Large intestine (tissue), 3 donors: ENCODE results near the gene DNAH17. TPM values are rescaled to one million over a fixed set of nuclear protein-coding genes. Genes with fewer than 3 reads are reported as not detected.
A peak's percentile ranks its signal among the peaks of the same experiment; 100 is the strongest.

Experiments used
- DNase-seq, 2 donors: peaks; one replicate each; pipeline versions ENCODE4 v3.0.0 to v3.0.0-alpha.2; 2013
- H3K27ac ChIP-seq: one replicate; pipeline ENCODE4 v1.5.1; 2013; ENCODE audit warnings: low read length
- H3K27me3 ChIP-seq: 2 replicates; pipeline ENCODE4 v1.6.1; 2013; ENCODE audit warnings: low read length; ENCODE audit not compliant: control insufficient read depth, insufficient read depth
- H3K36me3 ChIP-seq: 2 replicates; pipeline ENCODE4 v1.6.1; 2013; ENCODE audit warnings: low read length; ENCODE audit not compliant: control insufficient read depth, insufficient read depth
- H3K4me1 ChIP-seq: one replicate; pipeline ENCODE4 v1.6.1; 2013; ENCODE audit warnings: low read length; ENCODE audit not compliant: control insufficient read depth, insufficient read depth
- H3K4me3 ChIP-seq: one replicate; pipeline ENCODE4 v1.5.1; 2013; ENCODE audit warnings: low read length
- H3K9me3 ChIP-seq: one replicate; pipeline ENCODE4 v1.6.1; 2013; ENCODE audit warnings: mild to moderate bottlenecking, low read depth, low read length, moderate library complexity; ENCODE audit not compliant: control insufficient read depth
- WGBS: methylation state at CpG from one replicate; pipeline ENCODE4 v1.1.5; 2013; ENCODE audit warnings: low lambda C conversion rate; ENCODE audit not compliant: insufficient coverage; 5-methylcytosine and 5-hydroxymethylcytosine counted together
- polyA plus RNA-seq: library from polyadenylated mRNA; unstranded; fragments of 120-200 nt; gene quantifications from one replicate; pipeline ENCODE4 v1.2.1, GENCODE V29; 2013

DNAH17 gene
- polyA plus RNA-seq, 1 donor, result 4.4 TPM

DNA sequence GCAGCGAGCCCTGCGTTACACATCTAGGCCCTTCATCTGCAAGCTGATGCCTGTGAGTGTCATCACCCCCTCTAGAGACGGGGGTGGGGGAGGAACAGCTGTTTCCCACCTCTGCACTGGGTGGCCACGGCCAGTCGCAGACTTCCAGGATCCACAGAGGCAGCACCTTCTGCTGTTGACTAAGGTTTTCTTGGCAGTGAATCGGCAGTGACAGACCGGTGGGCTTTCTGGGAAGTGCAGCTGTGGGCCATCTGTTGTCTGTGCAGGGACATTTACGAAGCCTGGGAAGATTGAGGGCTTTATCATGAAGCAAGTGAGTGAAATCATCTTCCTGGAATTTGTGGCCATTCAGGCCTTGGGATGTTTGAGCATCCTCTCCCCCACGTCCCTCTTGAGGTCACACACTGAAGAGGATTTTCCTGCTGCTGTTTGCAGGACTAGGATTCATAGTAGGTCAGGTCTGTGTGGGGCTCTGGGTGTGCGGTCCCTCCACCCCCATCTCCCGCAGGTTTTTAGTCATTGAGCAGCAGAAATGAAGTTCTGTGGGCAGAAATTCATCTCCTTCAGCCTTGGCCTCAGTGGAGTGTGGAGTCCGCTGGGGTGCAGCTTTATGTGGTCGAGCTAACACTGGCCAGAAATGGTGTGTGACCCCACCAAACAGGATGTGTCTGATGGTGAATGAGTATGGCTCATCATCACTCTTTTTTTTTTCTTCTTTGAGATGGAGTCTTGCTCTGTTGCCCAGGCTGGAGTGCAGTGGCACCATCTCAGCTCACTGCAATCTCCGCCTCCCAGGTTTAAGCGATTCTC, 186.8 kb downstream of the DNAH17 start:
- Histone ChIP-seq H3K36me3 (peaks cover 25% of the 10 kb centered on the region), H3K9me3 (no peaks in the 10 kb centered on the region), H3K27ac (no peak overlapping the region), H3K4me1 (no peaks in the 10 kb centered on the region), H3K27me3 (no peaks in the 10 kb centered on the region), H3K4me3 (no peak overlapping the region)
- WGBS, result no CpG with 5 or more reads among the region's 15 CpGs
- DNase-seq, result peak in 1 of 2 donors; percentile 44

GRCh38 chr17:78387977-78388941, 188.9 kb downstream of the DNAH17 start:
- WGBS, result 80% methylated on average over 1 of the region's 10 CpGs
- Histone ChIP-seq H3K27me3 (no peaks in the 10 kb centered on the region), H3K9me3 (no peaks in the 10 kb centered on the region), H3K4me1 (peaks cover 4% of the 10 kb centered on the region), H3K4me3 (no peak overlapping the region), H3K36me3 (peaks cover 15% of the 10 kb centered on the region), H3K27ac (peak overlapping the region; percentile 40)
- DNase-seq, result no peak

DNA sequence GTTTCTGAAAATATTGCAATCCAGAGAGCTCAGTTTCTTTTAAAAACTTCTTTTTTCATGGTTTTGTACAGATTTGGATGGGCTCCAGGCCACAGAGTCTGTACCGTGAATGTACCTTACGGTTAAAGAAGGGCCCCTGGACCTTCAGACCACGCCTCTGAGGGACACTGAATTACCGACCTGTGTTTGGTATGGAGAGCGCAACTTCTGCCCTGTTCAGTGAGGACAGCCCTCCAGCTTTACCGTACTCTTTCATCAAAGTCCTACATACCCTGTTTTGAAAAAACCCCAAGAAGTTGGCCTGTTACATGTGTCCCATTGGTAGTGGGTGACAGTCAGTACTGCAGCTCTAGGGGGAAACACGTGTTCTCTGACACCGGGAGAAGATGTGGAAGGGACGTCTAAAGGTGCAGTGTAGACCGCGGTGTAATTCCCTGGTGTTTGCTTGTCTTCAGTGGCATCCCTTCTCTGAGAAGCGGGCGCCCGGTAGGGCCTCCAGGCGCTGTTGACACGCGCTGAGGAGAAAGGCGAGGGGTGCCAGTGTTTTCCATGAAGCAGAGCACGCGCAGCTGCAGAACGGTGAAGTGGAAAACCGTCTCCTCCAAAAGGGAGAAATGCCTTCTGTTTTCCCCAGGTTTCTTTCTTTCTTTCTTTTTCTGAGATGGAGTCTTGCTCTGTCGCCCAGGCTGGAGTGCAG, 192.6 kb downstream of the DNAH17 start:
- peaks cover 7% of the 10 kb centered on the region for H3K36me3 ChIP-seq
- WGBS, result no CpG with 5 or more reads among the region's 23 CpGs
- H3K27me3 ChIP-seq, result no peaks in the 10 kb centered on the region
- no peak for DNase-seq
- H3K27ac ChIP-seq, result peak overlapping the region; percentile 3
- H3K4me3 ChIP-seq, result no peak overlapping the region
- no peaks in the 10 kb centered on the region for H3K9me3 ChIP-seq
- peaks cover 7% of the 10 kb centered on the region for H3K4me1 ChIP-seq

DNA sequence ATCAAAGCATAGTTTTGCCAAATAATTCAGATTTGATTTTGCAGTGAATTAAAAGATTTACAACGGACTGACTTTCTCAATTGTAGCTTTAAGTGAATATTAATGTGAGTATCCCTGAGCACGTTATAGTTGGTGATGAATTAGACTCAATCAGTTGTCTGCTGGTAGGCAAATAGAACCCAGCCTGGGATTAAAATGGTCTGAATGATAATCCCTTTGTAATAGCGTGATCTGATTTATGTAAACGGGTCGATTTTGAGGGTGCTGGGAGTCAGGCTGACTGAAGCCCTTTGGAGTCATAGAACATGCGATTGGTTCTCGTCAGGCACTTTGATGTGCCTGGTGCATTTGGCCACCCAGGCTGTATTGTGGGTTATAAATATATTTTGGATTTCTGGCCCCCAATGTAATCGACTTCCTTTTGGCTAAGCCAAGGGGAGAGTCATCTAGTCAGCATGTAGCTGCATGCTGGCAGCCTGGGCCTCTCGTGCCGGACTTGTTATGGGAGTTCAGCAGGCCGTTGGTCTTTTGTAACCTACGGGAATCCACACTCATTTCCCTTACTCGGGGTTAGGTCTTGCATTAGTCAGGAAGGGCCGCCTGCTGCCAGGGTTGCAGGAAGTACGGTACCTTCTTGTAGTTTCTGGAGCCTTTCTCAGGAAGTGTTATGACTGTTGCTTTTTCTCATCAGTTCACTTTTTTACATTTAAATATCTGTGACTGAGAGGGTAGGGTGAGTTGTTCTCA, 193.3 kb downstream of the DNAH17 start:
- Histone ChIP-seq H3K27me3 (no peaks in the 10 kb centered on the region), H3K4me1 (peaks cover 9% of the 10 kb centered on the region), H3K9me3 (no peaks in the 10 kb centered on the region), H3K27ac (peak overlapping the region; percentile 24), H3K36me3 (peaks cover 7% of the 10 kb centered on the region), H3K4me3 (no peak overlapping the region)
- DNase-seq, result no peak
- whole genome bisulfite sequencing, result no CpG with 5 or more reads among the region's 15 CpGs

- Histone ChIP-seq H3K4me1 (peaks cover 24% of the 10 kb centered on the region), H3K9me3 (no peaks in the 10 kb centered on the region), H3K4me3 (no peak overlapping the region), H3K36me3 (peaks cover 5% of the 10 kb centered on the region), H3K27me3 (no peaks in the 10 kb centered on the region), H3K27ac (no peak overlapping the region)
- peak in 1 of 2 donors; percentile 37 for DNase-seq
- 50% methylated on average over 2 of the region's 12 CpGs for WGBS
These were observed 195.5 kb downstream of the DNAH17 start for GRCh38 chr17:78381601-78382232.

DNA sequence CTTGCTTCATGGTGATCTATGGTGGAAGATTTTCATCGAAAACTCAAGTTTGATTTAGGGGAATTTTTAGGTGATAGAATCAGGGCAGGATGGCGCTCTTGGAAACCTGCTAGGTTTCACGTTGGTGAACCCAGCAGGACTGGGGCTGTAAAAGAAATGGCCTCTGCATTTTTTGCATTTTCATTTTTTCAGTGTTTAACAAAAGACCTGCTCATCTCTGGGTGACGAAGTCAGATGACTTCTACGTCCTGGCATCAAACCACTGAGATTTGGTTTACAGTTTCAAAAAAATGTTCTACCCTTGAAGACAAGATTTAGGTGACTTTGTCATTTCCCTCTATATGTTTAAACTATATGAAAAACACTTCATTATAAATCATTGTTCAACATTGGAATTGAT, 196.8 kb downstream of the DNAH17 start:
- H3K4me1 ChIP-seq, result peaks cover 31% of the 10 kb centered on the region
- no peak overlapping the region for H3K27ac ChIP-seq
- peaks cover 5% of the 10 kb centered on the region for H3K36me3 ChIP-seq
- H3K9me3 ChIP-seq, result no peaks in the 10 kb centered on the region
- no peak for DNase-seq
- no peaks in the 10 kb centered on the region for H3K27me3 ChIP-seq
- no peak overlapping the region for H3K4me3 ChIP-seq
- WGBS, result 93% methylated on average over 3 of the region's 5 CpGs

GRCh38 chr17:78379131-78379491, 198.1 kb downstream of the DNAH17 start:
- peak overlapping the region; percentile 92 for H3K4me3 ChIP-seq
- no peaks in the 10 kb centered on the region for H3K27me3 ChIP-seq
- no CpG with 5 or more reads among the region's 7 CpGs for WGBS
- H3K36me3 ChIP-seq, result no peaks in the 10 kb centered on the region
- no peak for DNase-seq
- H3K27ac ChIP-seq, result peak overlapping the region; percentile 56
- H3K9me3 ChIP-seq, result no peaks in the 10 kb centered on the region
- H3K4me1 ChIP-seq, result peaks cover 28% of the 10 kb centered on the region

DNA sequence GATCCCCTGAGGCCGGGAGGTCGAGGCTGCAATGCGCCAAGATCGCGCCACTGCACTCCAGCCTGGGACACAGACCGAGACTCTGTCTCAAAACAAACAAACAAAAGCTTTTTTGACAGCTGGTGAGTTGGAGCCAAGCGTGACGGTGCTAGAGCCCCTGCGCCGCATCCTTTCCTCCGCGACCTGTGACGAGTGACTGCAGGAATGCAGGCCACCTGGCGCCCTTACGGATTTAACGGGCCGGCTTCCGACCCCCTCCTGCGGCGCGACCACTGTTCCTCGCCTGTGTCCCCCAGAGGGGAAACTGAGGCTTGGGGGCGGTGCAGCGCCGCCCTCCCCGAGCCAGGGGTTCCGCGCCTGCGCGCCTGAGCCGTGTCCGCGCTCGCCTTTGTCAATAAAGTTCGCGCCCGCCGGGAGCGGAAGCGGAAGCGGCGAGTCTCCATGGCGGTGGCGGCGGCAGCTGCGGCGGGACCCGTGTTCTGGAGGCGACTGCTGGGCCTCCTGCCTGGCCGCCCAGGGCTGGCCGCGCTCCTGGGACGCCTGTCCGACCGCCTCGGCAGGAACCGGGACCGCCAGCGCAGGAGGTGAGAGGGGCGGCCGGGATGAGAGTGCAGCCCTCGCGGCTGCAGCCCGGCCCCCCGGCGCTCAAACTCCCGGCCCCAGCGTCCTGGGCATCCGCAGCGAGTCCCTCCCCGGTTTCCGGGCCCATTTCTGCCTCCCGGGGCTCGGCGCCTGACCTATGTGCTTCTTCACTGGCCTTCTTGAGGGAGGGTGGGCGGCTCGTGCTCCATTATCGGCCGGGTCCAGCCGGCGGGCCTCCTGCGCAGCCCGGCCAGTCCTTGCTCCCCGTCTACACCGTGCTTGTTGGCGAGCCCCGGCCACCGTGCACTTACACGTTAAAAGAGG, 198.7 kb downstream of the DNAH17 start, which contains the start of gene PGS1:
Gene PGS1, plus strand, starts transcription at position 425 of the 906 bp plus-strand sequence. Its CDS starts 17 bp downstream, at position 442.
- peak within 1 kb of the TSS; percentile 80 for H3K27ac ChIP-seq
- peaks cover 28% of the 10 kb centered on the region for H3K4me1 ChIP-seq
- peak within 1 kb of the TSS; percentile 92 for H3K4me3 ChIP-seq
- WGBS, result no CpG with 5 or more reads among the region's 89 CpGs
- no peaks in the 10 kb centered on the region for H3K36me3 ChIP-seq
- no peaks in the 10 kb centered on the region for H3K27me3 ChIP-seq
- H3K9me3 ChIP-seq, result no peaks in the 10 kb centered on the region
- DNase-seq, result peak; percentile 62 to 85

DNA sequence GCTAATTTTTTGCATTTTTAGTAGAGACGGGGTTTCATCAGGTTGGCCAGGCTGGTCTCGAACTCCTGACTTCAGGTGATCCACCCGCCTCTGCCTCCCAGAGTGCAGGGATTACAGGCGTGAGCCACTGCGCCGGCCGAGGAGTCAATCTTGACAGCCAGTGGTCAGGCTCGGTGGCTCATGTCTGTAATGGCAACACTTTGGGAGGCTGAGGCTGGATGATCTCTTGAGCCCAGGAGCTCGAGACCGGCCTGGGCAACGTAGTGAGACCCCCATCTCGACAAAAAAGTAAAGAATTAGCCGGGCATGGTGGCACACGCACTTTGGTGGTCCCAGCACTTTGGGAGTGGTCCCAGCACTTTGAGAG, 199.4 kb downstream of the DNAH17 start:
- DNase-seq, result no peak
- no CpG with 5 or more reads among the region's 14 CpGs for WGBS
- Histone ChIP-seq H3K27ac (peak overlapping the region; percentile 80), H3K36me3 (no peaks in the 10 kb centered on the region), H3K4me1 (peaks cover 28% of the 10 kb centered on the region), H3K4me3 (peak overlapping the region; percentile 92), H3K9me3 (no peaks in the 10 kb centered on the region), H3K27me3 (no peaks in the 10 kb centered on the region)
